ENCODE data around the gene GNG2. TPM values are rescaled to one million over a fixed set of nuclear protein-coding genes. Genes with fewer than 3 reads are reported as not detected.

GNG2 gene
- total RNA-seq, 1 experiment from 2014 or later, result 7.0 TPM

DNA sequence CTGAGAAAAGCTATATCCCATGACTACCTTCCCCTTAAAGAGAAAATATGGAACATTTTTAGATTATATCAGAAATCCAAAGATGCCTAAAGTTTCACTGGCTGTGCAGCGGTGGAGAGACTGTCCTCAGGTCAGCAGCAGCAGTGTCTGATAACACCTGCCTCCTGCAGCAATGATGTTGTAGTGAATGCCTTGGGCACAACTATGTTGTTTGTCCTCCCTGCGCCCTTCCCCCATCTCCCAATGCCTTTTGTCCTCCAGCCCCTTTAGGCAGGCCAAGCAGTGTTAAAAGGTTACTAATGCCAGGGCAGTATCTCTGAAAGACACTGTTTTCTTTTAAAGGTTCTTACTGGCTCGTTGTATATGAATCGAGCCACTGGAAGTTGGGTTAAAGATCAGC, 142.1 kb downstream of the GNG2 start:
- H3K23me2 ChIP-seq (ENCODE audit: insufficient read length, low read depth, low read length, poor library complexity, severe bottlenecking), result no peaks in the 10 kb centered on the region
- H3T11ph ChIP-seq (ENCODE audit: low read length), result no peak overlapping the region
- no peak overlapping the region for H2BK20ac ChIP-seq (ENCODE audit: low read depth, low read length, poor library complexity, severe bottlenecking)
- H3K9ac ChIP-seq (ENCODE audit: extremely low read depth, insufficient read length, low read length), result no peak overlapping the region
- no peak overlapping the region for H3K56ac ChIP-seq (ENCODE audit: insufficient read length, low read depth, low read length)
- H4K5ac ChIP-seq (ENCODE audit: insufficient read length, low read depth, low read length), result no peak overlapping the region
- no peak overlapping the region for H2BK120ac ChIP-seq (ENCODE audit: low read depth, low read length, poor library complexity, severe bottlenecking)
- no peak overlapping the region for H2BK5ac ChIP-seq (ENCODE audit: insufficient read length, low read length)
- TF ChIP-seq, protein P1, sequence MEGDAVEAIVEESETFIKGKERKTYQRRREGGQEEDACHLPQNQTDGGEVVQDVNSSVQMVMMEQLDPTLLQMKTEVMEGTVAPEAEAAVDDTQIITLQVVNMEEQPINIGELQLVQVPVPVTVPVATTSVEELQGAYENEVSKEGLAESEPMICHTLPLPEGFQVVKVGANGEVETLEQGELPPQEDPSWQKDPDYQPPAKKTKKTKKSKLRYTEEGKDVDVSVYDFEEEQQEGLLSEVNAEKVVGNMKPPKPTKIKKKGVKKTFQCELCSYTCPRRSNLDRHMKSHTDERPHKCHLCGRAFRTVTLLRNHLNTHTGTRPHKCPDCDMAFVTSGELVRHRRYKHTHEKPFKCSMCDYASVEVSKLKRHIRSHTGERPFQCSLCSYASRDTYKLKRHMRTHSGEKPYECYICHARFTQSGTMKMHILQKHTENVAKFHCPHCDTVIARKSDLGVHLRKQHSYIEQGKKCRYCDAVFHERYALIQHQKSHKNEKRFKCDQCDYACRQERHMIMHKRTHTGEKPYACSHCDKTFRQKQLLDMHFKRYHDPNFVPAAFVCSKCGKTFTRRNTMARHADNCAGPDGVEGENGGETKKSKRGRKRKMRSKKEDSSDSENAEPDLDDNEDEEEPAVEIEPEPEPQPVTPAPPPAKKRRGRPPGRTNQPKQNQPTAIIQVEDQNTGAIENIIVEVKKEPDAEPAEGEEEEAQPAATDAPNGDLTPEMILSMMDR (conservative IDR thresholded peaks at IDR 0.05), result no peak
- no peaks in the 10 kb centered on the region for H3K4me1 ChIP-seq (ENCODE audit: insufficient read depth, low read length)
- no peak overlapping the region for H3K4me3 Mint-ChIP-seq
- no peaks in the 10 kb centered on the region for H3K79me1 ChIP-seq (ENCODE audit: insufficient read depth, low read depth, low read length, poor library complexity, severe bottlenecking)
- H3K14ac ChIP-seq (ENCODE audit: insufficient read depth, low read length), result no peak overlapping the region
- H3K4ac ChIP-seq (ENCODE audit: low read depth, low read length), result no peak overlapping the region
- no peak overlapping the region for H4K91ac ChIP-seq (ENCODE audit: insufficient read length, low read depth, low read length)
- H3K9me3 Mint-ChIP-seq, result no peaks in the 10 kb centered on the region
- no CpG with 5 or more reads among the region's 4 CpGs for WGBS (ENCODE audit: extremely low coverage, insufficient read length, low lambda C conversion rate)
- no peaks in the 10 kb centered on the region for H4K20me1 ChIP-seq (ENCODE audit: control insufficient read depth, insufficient read depth, insufficient read length)
- H3K27ac Mint-ChIP-seq, result peak overlapping the region in 2 of 3 experiments; percentile 82 to 92; a peak in 2 of 7 replicates
- H2BK12ac ChIP-seq (ENCODE audit: insufficient read length, low read depth, low read length), result no peak overlapping the region
- H3K9me3 ChIP-seq (ENCODE audit: control insufficient read depth, low read depth, low read length), result no peaks in the 10 kb centered on the region
- no peak overlapping the region for H2AK5ac ChIP-seq (ENCODE audit: insufficient read length, low read length)
- DNase-seq, result no peak
- no peak overlapping the region for H3K27ac ChIP-seq (ENCODE audit: insufficient read length, low read depth, low read length)
- H2BK15ac ChIP-seq (ENCODE audit: low read depth, low read length), result no peak overlapping the region
- H3K36me3 Mint-ChIP-seq (ENCODE audit: insufficient read depth in 1 of 3, low read depth in 3 of 3), result peaks cover 30 to 83% (median 78%) of the 10 kb centered on the region in 3 experiments
- no peak overlapping the region for H3K23ac ChIP-seq (ENCODE audit: insufficient read length, low read depth, low read length)
- peaks cover 18 to 20% of the 10 kb centered on the region in 2 experiments for H3K4me1 Mint-ChIP-seq
- no peak overlapping the region for H3K4me2 ChIP-seq (ENCODE audit: insufficient read depth, insufficient read length, low read length)
- H3K27me3 ChIP-seq (ENCODE audit: insufficient read depth, low read length), result no peaks in the 10 kb centered on the region
- no peaks in the 10 kb centered on the region for H3K79me2 ChIP-seq (ENCODE audit: insufficient read depth, low read length)
- no peak overlapping the region for H4K8ac ChIP-seq (replicated peaks; ENCODE audit: insufficient read length, low read depth, low read length)
- H3K27me3 Mint-ChIP-seq (ENCODE audit: low read depth), result no peaks in the 10 kb centered on the region
- H3K18ac ChIP-seq (ENCODE audit: insufficient read length, low read depth, low read length), result no peak overlapping the region
- no peak overlapping the region for H2AFZ ChIP-seq (ENCODE audit: low read length)
